Type B pancreatic cell (in vitro differentiated cells): ENCODE data around the gene HM13. TPM values are rescaled to one million over a fixed set of nuclear protein-coding genes. Genes with fewer than 3 reads are reported as not detected.

Source experiments
- DNase-seq: peaks from one replicate; pipeline ENCODE4 v3.0.0; 2021; ENCODE audit warnings: mixed read lengths; ENCODE audit not compliant: unreplicated experiment; ENCODE audit errors: extremely low spot score
- H3K27ac Mint-ChIP-seq: 2 replicates; pipeline ENCODE4 v1.8.0; 2021; ENCODE audit warnings: mild to moderate bottlenecking, mixed read lengths
- H3K27me3 Mint-ChIP-seq: 2 replicates; pipeline ENCODE4 v1.8.0; 2021; ENCODE audit warnings: mixed read lengths
- H3K36me3 Mint-ChIP-seq: 2 replicates; pipeline ENCODE4 v1.8.0; 2021; ENCODE audit warnings: mixed read lengths
- H3K4me1 Mint-ChIP-seq: one replicate; pipeline ENCODE4 v1.8.0; 2021; ENCODE audit warnings: mixed read lengths; ENCODE audit not compliant: unreplicated experiment
- H3K4me3 Mint-ChIP-seq: 2 replicates; pipeline ENCODE4 v1.8.0; 2021; ENCODE audit warnings: mild to moderate bottlenecking, mixed read lengths
- H3K9me3 Mint-ChIP-seq: 2 replicates; pipeline ENCODE4 v1.8.0; 2021; ENCODE audit warnings: mixed read lengths
- CTCF ChIP-seq: fragments of 200-600 bp; sonication (generic); conservative IDR thresholded peaks from 2 replicates; pipeline ENCODE4 v1.5.0; 2021; ENCODE audit warnings: antibody characterized with exemption, mild to moderate bottlenecking
- total RNA-seq: library from RNA; stranded (reverse); gene quantifications from 2 replicates; pipeline ENCODE4 v1.2.1, GENCODE V29; 2021; ENCODE audit warnings: low replicate concordance

Gene HM13
- total RNA-seq, 1 donor from 2014 or later, result 246 TPM

- Mint-ChIP-seq H3K27ac (no peak overlapping the region), H3K9me3 (peaks cover 6% of the 10 kb centered on the region), H3K4me1 (no peaks in the 10 kb centered on the region), H3K4me3 (no peak overlapping the region), H3K36me3 (no peaks in the 10 kb centered on the region), H3K27me3 (peaks cover 12% of the 10 kb centered on the region)
- DNase-seq, result no peak
- TF ChIP-seq CTCF, result no peak
Observed at GRCh38 chr20:31508517-31509244, 5.6 kb upstream of the HM13 start.

GRCh38 chr20:31515072-31515774, 981 bp downstream of the HM13 start:
- no peak overlapping the region for H3K27ac Mint-ChIP-seq
- no peaks in the 10 kb centered on the region for H3K27me3 Mint-ChIP-seq
- H3K36me3 Mint-ChIP-seq, result no peaks in the 10 kb centered on the region
- no peak for DNase-seq
- H3K9me3 Mint-ChIP-seq, result no peaks in the 10 kb centered on the region
- peaks cover 4% of the 10 kb centered on the region for H3K4me1 Mint-ChIP-seq
- TF ChIP-seq CTCF, result no peak
- H3K4me3 Mint-ChIP-seq, result no peak overlapping the region

GRCh38 chr20:31515775-31516107, 1.5 kb downstream of the HM13 start:
- H3K36me3 Mint-ChIP-seq, result no peaks in the 10 kb centered on the region
- no peaks in the 10 kb centered on the region for H3K9me3 Mint-ChIP-seq
- peaks cover 9% of the 10 kb centered on the region for H3K4me1 Mint-ChIP-seq
- TF ChIP-seq CTCF, result no peak
- no peaks in the 10 kb centered on the region for H3K27me3 Mint-ChIP-seq
- no peak overlapping the region for H3K4me3 Mint-ChIP-seq
- no peak for DNase-seq
- no peak overlapping the region for H3K27ac Mint-ChIP-seq

GRCh38 chr20:31516166-31516565, 1.9 kb downstream of the HM13 start:
- Mint-ChIP-seq H3K27ac (no peak overlapping the region), H3K27me3 (no peaks in the 10 kb centered on the region), H3K4me3 (no peak overlapping the region), H3K9me3 (no peaks in the 10 kb centered on the region), H3K36me3 (no peaks in the 10 kb centered on the region), H3K4me1 (peaks cover 11% of the 10 kb centered on the region)
- no peak for DNase-seq
- TF ChIP-seq CTCF, result no peak

GRCh38 chr20:31516651-31517050, 2.4 kb downstream of the HM13 start:
- Mint-ChIP-seq H3K4me1 (peaks cover 11% of the 10 kb centered on the region), H3K9me3 (no peaks in the 10 kb centered on the region), H3K27ac (no peak overlapping the region), H3K36me3 (no peaks in the 10 kb centered on the region), H3K27me3 (no peaks in the 10 kb centered on the region), H3K4me3 (no peak overlapping the region)
- no peak for DNase-seq
- TF ChIP-seq CTCF, result no peak
